HG03575 (cell line): Measurements from ENCODE around the gene MAN1C1.

Experiments used
- ATAC-seq: cut with Tn5 transposase; IDR thresholded peaks from one replicate; pipeline ENCODE4 v1.9.1; 2021; ENCODE audit not compliant: unreplicated experiment, insufficient number of reproducible peaks, low FRiP score; ENCODE audit errors: extremely low read depth

MAN1C1 gene

DNA sequence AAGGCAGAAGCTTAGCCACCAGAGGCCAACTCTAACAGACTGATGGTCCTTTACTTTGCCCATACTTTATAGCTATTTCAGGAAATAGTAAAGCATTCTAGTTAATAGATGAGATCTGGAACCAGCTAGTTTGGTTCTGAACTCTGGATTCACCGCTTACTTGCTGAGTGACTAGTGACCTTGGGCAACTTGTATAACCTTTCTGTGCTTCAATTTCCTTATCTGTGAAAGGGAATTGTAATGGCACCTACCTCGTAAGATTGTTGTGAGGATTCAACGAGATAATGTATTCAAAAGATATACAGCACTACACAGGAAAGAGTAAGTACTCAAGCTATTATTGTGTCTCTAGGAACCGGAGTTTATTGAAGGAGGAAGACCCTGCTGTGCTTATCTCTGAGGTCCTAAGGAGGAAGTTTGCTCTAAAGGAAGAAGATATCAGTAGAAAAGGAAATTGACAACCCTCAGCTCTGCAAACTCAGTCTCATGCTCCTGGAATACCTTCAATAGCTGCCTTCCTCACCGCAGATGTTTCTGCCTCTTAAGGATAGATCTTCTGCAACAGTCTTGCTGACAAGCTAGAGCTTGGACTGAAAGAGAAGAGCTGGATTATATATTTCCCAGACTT lies 215.1 kb downstream of the MAN1C1 start:
- ATAC-seq, result no peak

DNA sequence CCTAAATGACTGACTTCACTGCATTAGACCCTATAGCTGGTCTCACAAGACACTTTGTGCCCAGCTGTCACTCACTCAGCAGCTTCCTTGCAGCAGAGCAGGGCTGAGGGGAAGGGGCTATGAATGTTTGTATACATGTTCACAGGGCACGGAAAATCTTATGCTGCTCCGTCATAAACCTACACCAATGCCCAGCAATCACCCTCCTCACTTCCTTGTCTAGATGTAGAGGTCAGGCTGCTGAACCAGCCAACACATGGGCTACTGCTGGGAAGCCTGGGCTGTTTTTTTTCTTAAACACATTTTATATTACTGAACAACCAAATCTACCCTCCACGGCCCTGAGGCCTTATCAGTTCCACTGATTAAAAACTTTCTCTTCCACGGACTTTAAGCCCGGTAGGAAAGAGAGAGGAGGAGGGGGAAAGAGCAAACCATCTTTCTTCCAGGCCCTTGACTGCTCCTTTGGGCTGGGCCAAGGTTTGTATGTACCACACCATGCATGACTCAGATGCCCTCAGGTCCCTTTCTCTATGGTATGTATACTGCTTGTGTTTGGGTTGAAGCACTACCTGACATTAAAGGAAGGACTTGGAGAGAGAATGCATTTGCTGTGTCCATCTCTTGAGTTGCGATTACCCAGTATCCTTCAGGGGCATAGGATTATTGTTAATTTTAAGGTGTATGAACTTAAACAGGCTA lies 215.9 kb downstream of the MAN1C1 start:
- ATAC-seq, result no peak

DNA sequence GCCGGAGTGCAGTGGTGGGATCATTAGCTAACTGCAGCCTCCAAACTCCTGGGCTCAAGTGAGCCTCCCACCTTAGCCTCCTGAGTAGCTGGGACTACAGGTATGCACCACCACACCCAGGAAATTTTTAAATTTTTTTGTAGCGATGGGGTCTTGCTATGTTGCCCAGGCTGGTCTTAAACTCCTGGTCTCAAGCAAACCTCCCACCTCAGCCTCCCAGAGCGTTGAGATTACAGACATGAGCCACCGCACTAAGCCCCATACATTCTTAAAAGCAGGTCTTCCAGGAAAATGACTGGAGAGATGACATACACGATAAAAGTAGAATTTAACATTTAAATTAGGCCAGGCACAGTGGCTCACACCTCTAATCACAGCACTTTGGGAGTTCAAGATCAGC lies 216.6 kb downstream of the MAN1C1 start:
- ATAC-seq, result no peak
